Measurements from ENCODE around the gene NFATC2. TPM values are rescaled to one million over a fixed set of nuclear protein-coding genes. Genes with fewer than 3 reads are reported as not detected.

NFATC2 gene
- total RNA-seq, 1 experiment from 2014 or later: 5.0 TPM

DNA sequence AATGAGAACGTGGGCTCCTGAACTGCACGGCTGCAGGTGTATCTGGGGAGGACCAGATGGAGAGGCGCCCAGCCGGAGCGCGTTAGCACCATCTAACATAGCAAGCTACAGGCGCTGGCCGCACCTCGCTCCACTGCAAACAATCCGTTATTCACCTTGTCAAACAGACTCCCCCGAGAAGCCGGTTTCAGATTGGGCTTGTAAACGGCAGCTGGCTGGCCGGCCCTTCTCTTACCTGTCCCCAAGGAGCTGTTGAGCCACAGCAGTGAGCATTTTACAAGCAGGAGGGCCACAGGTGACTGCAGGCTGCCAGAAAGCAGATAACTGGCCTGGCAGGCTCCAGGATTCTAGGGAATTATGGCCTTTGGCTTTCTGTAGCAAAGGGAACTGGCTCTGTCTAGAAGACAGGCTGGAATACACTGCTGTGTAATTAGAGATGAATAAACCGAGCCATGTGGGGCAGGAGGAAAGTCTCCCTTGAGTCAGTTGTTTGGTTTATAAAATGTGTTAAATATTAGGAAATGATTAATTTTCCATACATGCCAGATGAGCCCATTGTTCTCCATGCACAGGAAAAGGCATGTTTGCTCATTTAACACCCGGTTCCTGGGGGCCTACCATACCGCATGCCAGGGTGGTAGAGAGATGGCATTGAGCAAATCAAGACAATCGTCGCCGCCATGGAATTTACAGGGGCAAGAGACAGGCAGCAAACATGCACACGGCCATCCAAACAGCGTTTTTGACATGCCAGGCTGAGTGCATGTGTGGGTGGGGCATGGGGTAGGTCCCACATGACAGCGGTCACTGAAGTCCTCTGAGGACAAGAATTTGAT lies 159.3 kb downstream of the NFATC2 start:
- RAD21 ChIA-PET (ENCODE audit: low non-redundant PET in 1 of 2, low total read pairs in 2 of 2, uncharacterized antibody in 2 of 2, unreplicated experiment in 2 of 2): no interaction called here
- H3K9me2 ChIP-seq (ENCODE audit: insufficient read depth): no peaks in the 10 kb centered on the region
- ATAC-seq: no peak

More for the DNA sequence above, 159.3 kb downstream of the NFATC2 start:
- Histone ChIP-seq H3K79me2 (ENCODE audit: insufficient read depth, low read length) (no peaks in the 10 kb centered on the region), H2AFZ (ENCODE audit: low read depth, low read length, poor library complexity, severe bottlenecking) (no peak overlapping the region), H3K4me2 (ENCODE audit: low read length) (no peak overlapping the region), H3K27me3 (ENCODE audit: insufficient read depth, low read length) (no peaks in the 10 kb centered on the region), H3K9me3 (ENCODE audit: control insufficient read depth in 1 of 2, insufficient read depth in 1 of 2, low read depth in 1 of 2, low read length in 2 of 2) (no peaks in the 10 kb centered on the region), H3K4me3 (replicated peaks in 1 of 2; ENCODE audit: low read depth in 1 of 2, low read length in 2 of 2) (no peak overlapping the region), H3K4me1 (ENCODE audit: control insufficient read depth in 1 of 2, insufficient read depth in 2 of 2, low read length in 2 of 2) (peaks cover 3 to 8% of the 10 kb centered on the region in 2 experiments; a peak in 2 of 4 replicates), H3K27ac (ENCODE audit: low read depth, low read length) (no peak overlapping the region), H3K36me3 (ENCODE audit: control insufficient read depth in 1 of 2, insufficient read depth in 2 of 2, low read length in 2 of 2) (no peaks in the 10 kb centered on the region), H3K9ac (ENCODE audit: low read length) (no peak overlapping the region), H4K20me1 (ENCODE audit: insufficient read depth) (no peaks in the 10 kb centered on the region)
- POLR2A ChIA-PET: no interaction called here
- intact Hi-C loops (cut with micrococcal nuclease): no loop called here
- no peak for DNase-seq (ENCODE audit: low read depth, low spot score)
- CTCF ChIA-PET: no interaction called here
- BruUV-seq (replicated peaks): no TSS peak
- TF ChIP-seq SIN3A (IDR thresholded peaks at IDR 0.05; ENCODE audit: low read depth) (no peak), FOSL1 (IDR thresholded peaks at IDR 0.05; ENCODE audit: low read depth) (no peak), YY1 (IDR thresholded peaks at IDR 0.05; ENCODE audit: extremely low read depth, insufficient replicate concordance, low read depth, low read length) (no peak), ELF1 (IDR thresholded peaks at IDR 0.05; ENCODE audit: borderline replicate concordance, low read depth) (no peak), CBX3 (IDR thresholded peaks at IDR 0.05; ENCODE audit: low read depth) (no peak), CEBPB (IDR thresholded peaks at IDR 0.05; ENCODE audit: low read depth) (no peak), POLR2AphosphoS5 (IDR thresholded peaks at IDR 0.05; ENCODE audit: low read depth, low read length) (no peak), EGR1 (IDR thresholded peaks at IDR 0.05; ENCODE audit: low read depth) (no peak), ZNF274 (IDR thresholded peaks at IDR 0.05; ENCODE audit: low read depth, low read length) (no peak), EZH2phosphoT487 (IDR thresholded peaks at IDR 0.05; ENCODE audit: borderline replicate concordance) (no peak), POLR2A (IDR thresholded peaks at IDR 0.05; ENCODE audit: borderline replicate concordance, extremely low read depth, insufficient read depth, insufficient read length) (no peak), EZH2 (IDR thresholded peaks at IDR 0.05) (no peak), SP1 (IDR thresholded peaks at IDR 0.05; ENCODE audit: low read depth) (no peak)
- TF ChIP-seq, protein P1, sequence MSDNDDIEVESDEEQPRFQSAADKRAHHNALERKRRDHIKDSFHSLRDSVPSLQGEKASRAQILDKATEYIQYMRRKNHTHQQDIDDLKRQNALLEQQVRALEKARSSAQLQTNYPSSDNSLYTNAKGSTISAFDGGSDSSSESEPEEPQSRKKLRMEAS (IDR thresholded peaks at IDR 0.05): no peak
- TF ChIP-seq, protein P2, sequence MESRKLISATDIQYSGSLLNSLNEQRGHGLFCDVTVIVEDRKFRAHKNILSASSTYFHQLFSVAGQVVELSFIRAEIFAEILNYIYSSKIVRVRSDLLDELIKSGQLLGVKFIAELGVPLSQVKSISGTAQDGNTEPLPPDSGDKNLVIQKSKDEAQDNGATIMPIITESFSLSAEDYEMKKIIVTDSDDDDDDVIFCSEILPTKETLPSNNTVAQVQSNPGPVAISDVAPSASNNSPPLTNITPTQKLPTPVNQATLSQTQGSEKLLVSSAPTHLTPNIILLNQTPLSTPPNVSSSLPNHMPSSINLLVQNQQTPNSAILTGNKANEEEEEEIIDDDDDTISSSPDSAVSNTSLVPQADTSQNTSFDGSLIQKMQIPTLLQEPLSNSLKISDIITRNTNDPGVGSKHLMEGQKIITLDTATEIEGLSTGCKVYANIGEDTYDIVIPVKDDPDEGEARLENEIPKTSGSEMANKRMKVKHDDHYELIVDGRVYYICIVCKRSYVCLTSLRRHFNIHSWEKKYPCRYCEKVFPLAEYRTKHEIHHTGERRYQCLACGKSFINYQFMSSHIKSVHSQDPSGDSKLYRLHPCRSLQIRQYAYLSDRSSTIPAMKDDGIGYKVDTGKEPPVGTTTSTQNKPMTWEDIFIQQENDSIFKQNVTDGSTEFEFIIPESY (IDR thresholded peaks at IDR 0.05; ENCODE audit: extremely low read depth, insufficient replicate concordance, low read length): no peak
- TF ChIP-seq, protein P3, sequence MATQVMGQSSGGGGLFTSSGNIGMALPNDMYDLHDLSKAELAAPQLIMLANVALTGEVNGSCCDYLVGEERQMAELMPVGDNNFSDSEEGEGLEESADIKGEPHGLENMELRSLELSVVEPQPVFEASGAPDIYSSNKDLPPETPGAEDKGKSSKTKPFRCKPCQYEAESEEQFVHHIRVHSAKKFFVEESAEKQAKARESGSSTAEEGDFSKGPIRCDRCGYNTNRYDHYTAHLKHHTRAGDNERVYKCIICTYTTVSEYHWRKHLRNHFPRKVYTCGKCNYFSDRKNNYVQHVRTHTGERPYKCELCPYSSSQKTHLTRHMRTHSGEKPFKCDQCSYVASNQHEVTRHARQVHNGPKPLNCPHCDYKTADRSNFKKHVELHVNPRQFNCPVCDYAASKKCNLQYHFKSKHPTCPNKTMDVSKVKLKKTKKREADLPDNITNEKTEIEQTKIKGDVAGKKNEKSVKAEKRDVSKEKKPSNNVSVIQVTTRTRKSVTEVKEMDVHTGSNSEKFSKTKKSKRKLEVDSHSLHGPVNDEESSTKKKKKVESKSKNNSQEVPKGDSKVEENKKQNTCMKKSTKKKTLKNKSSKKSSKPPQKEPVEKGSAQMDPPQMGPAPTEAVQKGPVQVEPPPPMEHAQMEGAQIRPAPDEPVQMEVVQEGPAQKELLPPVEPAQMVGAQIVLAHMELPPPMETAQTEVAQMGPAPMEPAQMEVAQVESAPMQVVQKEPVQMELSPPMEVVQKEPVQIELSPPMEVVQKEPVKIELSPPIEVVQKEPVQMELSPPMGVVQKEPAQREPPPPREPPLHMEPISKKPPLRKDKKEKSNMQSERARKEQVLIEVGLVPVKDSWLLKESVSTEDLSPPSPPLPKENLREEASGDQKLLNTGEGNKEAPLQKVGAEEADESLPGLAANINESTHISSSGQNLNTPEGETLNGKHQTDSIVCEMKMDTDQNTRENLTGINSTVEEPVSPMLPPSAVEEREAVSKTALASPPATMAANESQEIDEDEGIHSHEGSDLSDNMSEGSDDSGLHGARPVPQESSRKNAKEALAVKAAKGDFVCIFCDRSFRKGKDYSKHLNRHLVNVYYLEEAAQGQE (IDR thresholded peaks at IDR 0.05; ENCODE audit: low read depth): no peak

Measured in HCT116 (cell line).